Measurements from ENCODE around the gene NDUFS8.

The NDUFS8 gene

DNA sequence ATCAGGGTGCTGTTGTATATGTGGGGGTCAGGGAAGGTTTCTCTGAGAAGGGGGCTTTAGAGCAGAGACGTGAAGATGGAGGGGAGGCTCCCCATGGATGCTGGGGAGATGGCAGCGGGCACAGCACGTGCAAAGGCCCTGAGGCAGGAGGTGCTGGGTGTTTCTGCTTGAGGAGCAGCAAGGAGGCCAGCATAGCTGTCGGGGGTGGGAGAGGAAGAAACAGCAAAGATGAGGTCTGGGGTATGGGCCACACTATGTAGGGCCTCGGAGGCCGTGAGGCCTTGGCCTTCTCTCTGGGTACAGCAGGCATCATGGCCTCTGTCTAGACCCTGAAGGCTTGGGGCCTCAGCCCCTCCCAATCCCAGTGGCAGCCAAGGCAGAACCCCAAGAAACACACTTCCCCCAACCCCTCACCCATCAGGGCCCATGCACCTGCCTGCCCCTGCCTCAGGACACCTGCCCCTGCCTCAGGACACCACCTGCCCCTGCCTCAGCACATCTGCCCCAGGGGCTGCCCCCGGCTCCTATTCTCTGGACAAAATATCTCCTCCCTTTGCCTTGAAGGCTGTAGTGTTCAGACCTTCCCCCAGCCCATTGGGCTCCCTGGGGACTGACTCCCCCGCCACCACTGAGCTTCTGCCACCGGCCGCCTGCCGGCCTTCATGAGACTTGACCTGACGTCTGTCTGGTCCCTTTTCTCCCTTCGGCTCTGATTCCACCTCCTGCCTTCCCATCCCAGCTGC is 14.1 kb upstream of the NDUFS8 start:
- DNase-seq (ENCODE audit: low read depth), result no peak

DNA sequence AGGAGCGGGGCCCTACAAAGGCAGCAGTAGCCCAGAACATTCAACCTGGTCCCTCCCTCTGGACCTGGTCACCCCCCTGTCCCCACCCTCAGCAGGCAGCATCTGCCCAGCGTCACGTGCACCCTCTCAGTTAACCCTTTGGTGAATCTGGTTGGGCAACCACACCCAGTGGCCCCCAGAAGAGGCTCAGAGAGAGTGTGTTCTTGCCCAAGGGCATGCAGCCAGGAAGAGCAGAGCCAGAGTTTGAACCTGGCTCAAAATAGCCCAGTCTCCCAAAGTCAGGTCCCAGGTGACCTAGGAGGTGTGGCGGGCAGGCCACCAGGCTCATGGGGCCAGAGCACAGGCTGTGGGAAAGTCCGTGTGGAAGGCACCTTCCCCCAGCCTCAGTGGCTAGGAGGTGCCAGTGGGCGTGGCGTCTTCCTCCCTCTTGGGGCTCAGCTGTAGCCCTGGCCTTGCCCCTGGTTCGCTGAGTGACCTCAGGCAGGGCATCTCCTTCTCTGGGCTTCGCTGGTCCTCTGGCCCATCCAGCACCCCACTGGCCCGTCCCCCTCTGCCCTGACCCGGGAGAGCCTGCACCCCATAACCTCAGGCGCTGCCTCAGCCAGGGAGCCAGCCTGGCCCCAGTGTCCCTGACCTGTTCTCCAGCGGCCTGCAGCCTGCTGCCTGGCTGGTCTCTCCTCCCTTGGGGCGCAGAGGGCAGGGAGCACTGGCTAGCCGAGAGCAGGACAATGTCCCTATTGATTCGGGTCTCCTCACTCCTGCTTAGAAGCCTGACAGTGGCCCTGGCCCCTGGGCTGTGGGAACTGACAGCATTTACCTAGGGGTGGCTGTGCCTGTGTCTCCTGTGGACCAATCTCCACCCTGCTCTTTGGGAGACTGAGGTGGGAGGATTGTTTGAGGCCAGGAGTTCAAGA is 13.3 kb upstream of the NDUFS8 start:
- no peak for DNase-seq (ENCODE audit: low read depth)

DNA sequence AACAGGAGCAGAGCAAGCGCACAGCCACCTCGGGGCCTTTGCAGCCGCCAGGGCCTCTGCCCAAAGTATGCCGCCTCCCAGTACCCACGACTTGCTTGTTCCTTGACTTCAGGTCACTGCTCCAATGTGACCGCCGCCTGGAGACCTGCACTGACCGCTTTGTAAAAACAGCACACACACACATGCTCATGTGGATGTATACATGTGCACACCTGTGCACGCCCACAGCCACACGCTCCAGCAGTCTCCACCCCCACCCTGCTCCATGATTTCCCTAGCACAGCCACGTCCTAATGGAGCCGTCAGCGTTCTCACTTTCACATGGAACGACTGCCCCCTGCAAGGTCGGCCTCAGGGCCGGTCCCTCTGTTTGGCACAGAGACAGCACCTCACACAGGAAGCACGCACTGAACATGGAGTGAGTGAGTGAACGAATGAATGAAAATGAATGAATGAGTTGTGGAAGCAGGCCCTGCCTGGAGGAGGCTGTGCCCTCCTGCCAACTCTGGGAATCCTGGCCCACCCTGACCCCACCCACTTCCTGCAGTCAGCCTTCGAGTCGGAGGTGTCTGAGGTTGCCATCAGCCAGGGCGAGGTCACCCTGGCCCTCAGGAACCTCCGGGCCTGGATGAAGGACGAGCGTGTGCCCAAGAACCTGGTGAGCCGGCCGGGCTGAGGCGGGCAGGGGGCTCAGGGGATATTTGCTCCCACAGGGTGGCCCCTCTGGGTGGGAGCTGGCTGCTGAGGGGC is 12.3 kb upstream of the NDUFS8 start:
- no peak for DNase-seq (ENCODE audit: low read depth)

DNA sequence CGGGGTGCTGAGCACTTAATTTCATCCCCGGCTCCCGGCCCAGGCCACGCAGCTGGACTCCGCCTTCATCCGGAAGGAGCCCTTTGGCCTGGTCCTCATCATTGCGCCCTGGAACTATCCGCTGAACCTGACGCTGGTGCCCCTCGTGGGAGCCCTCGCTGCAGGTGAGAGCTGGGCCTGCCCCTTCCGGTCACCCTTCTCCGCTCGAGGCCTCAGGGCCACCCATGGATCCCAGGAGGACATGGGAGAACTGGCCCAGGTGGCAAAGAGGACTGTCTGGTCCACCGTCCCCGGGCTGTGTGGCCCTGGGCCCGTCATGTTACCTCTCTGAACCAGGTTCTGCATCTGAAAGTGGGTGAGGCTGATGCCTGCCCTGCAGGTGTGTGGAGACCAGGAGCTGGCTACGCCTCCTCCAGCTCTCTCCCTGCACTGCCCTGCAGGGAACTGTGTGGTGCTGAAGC is 11.7 kb upstream of the NDUFS8 start:
- no peak for DNase-seq (ENCODE audit: low read depth)

DNA sequence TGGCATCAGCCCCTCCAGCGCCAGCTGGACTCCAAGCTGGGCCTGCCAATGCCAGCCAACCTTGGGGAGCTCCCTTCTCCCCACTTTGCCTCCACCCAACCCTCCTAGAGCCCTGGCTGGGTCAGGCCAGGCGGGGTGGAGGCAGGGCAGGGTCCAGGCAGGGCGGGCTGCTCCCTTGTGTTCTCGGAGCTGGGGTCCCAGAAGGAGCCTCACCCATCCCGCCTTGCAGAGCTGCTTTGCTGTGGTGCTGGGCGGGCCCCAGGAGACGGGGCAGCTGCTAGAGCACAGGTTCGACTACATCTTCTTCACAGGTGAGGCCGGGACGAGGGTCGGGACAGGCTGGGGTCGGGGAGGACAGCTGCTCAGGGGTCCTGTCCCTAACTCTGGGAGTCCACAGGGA is 11.0 kb upstream of the NDUFS8 start:
- DNase-seq (ENCODE audit: low read depth), result no peak

DNA sequence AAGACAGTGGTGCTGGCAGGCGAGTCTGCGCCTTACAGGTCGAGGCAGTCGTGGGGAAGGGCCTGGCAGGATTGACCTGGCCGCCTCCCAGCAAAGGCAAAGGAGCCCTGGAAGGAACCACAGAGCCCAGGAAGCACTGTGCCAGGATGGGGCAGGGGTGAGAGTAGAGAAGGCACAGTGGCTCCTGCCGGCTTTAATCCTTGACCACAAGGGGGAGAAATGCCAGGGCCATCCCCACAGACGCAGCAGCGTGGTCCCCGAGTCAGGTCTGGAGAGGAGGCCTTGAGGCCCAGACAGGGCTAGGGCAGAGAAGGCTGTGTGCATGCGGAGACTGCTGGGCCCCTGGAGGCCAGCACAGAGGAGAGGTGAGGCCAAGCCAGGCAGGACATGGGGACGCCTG is 9.9 kb upstream of the NDUFS8 start:
- DNase-seq (ENCODE audit: low read depth), result no peak

DNA sequence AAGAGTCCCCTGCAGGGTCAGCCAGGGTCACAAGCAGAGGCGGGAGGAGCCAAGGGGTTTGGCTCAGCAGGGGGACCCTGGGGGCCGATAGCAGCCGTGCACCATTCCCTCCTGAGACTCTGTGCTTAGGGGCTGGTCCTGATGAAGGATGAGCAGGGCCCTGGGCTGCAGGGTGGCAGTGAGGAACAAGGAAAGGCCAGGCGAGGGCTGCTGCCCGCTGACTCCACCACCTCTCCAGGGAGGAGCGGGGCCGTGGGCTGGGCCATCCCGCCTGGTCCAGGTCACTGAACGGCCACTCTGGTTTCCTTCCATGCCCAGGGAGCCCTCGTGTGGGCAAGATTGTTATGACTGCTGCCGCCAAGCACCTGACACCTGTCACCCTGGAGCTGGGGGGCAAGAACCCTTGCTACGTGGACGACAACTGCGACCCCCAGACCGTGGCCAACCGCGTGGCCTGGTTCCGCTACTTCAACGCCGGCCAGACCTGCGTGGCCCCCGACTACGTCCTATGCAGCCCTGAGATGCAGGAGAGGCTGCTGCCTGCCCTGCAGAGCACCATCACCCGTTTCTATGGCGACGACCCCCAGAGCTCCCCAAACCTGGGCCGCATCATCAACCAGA is 9.2 kb upstream of the NDUFS8 start:
- DNase-seq (ENCODE audit: low read depth), result no peak

DNA sequence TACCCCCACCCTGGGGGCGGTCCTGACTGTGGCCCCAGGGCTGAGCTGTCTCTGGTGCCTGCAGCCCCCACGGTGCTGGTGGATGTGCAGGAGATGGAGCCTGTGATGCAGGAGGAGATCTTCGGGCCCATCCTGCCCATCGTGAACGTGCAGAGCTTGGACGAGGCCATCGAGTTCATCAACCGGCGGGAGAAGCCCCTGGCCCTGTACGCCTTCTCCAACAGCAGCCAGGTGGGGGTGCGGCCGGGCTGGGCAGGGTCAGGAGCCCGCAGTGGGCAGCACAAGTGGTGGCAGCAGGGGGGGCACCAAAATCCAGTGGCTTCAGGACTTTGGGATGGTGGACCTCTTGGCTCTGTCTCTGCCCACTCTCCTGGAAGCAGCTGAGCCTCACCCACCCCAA is 8.0 kb upstream of the NDUFS8 start:
- DNase-seq (ENCODE audit: low read depth), result no peak

DNA sequence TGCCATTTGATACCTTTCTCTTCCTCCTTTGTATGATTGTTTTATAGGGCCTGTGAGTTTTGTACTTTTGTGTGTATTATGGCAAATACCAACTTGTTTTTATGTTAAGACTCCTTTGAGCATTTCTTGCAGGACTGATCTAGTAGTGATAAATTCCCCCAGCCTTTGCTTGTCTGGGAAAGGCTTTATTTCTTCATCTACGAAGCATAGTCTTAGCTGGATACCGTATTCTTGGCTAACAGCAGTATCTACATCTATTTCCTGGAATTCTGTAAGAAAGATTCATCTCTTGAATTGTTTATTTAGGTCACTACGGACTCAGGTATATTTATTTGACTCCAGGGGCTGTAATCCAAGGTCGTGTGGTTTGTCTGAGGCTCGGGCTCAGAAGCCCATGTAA is 6.0 kb upstream of the NDUFS8 start:
- no peak for DNase-seq (ENCODE audit: low read depth)

DNA sequence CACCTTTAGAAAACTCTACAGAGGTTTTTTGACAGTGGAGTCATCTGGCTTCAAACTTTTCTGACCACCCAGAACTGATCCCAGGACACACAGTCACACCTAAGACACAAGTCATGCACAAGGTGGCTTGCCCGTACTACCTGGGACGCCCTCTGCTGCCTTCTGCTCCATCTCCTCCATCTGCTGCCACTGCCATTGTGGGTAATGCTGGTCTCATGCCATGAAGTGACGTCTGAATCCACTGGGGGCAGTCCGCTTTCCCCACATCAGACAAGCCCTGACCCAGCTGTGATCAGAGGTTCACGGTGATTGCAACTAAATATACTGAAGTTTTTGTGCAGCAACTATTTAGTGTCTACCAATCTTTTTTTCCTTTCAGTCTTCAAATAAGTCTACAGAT is 5.4 kb upstream of the NDUFS8 start:
- DNase-seq (ENCODE audit: low read depth), result no peak

DNA sequence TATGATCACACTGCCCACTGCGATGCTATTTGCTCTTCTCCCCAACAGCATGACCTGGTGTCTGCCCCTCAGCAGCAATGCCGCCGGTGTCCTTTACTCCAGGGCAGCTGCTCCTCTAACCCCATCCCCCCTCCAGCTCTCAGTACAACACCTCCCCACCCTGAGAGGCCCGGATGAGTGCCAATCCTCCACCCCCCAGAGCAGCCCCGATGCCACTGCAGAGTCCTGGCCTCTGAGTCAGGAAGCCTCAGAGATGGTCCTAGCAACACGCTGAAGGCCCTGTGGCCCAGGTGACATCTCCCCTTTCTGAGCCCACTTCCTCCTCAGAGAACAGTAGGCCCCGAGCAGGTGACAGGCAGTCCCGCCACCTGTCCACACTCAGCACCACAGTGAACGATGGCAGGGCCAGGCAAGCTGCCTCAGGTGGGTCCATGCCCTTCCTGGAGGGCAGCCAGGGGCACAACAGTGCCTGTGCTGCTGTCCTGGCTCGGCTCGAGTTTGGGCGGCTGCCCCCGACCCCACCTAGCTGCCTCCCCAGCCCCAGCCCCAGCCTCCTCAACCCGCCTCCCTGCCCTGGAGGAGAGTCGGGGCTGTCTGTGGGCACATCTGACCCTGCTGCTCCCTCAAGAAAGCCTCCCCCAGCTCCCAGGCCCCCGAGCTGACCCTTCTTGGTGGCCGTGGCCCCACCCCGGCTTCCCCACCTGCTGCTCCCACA is 3.9 kb upstream of the NDUFS8 start:
- DNase-seq (ENCODE audit: low read depth), result no peak

DNA sequence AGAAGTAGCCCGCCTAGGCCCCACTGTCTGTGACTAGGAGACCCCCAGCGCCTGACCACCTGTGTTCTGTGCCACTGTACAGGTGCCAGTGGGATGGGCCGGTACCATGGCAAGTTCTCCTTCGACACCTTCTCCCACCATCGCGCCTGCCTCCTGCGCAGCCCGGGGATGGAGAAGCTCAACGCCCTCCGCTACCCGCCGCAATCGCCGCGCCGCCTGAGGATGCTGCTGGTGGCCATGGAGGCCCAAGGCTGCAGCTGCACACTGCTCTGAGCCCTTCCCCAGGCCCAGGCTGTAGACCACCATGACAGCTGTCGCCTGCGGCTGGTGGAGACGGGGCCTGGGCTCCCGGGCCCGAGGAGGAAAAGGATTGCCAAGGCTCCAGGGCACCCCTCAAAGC is 2.8 kb upstream of the NDUFS8 start:
- DNase-seq (ENCODE audit: low read depth), result no peak

DNA sequence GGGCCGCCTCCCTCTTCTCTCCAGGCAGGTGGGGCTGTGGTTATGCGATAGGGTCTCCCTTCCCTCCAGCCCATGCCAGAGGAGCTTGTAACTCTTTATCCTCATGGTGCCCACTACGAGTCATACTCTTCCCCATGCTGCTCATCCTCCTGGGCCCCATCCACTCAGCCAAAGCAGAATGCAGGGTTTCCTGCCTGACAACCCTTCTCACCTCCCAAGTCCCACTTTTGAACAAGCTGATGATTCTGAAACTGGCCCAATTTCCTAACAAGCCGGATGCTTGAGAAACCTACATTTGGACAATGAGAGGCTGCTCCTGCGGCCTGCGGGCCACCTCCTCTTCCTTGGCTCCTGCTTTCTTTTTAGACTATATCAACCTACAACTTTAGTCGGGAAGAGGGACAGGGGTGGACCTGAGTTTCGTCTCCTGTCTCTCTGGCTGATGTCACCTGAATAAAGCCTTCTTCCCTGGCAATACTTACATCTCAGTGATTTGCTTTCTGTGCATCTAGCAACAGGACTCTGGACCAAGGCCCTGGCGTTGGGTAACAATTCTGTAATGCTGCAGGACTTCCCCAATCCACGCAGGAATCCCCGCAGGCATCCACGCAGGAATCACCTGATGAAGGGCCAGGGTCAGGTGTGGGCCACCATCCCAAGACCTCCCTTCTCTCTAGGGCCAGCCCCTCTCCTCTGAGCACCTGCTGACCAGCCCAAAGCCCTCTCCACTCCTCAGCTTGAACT is 1.5 kb upstream of the NDUFS8 start:
- no peak for DNase-seq (ENCODE audit: low read depth)

DNA sequence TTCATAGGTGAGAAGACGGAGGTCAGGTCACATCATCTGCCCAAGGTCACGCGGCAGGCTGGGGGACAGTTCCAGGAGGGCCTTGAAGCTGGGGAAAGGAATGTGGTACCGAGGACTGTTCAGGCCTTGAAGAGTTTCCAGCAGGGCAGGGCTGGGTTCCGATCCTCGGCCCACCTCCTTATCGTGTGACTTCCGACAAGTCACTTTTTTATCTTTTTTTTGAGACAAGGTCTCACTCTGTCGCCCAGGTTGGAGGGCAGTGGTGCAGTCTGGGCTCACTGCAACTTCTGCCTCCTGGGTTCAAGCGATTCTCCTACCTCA is 623 bp downstream of the NDUFS8 start:
- DNase-seq (ENCODE audit: low read depth), result no peak

DNA sequence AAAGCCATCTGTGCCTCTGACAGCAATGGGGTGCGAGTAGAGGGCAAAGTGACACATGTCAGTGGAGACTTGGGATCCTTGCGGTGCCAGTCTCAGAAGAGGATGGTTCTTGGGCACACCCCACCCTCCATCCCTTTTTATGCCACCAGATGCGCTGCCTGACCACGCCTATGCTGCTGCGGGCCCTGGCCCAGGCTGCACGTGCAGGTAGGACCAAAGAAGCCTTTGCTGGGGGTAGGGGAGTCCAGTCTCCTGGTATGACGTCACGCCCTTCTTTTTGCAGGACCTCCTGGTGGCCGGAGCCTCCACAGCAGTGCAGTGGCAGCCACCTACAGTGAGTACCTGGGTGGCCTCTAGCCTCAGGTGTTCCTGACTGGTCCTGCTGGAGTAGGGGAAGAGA is 1.5 kb downstream of the NDUFS8 start:
- no peak for DNase-seq (ENCODE audit: low read depth)

DNA sequence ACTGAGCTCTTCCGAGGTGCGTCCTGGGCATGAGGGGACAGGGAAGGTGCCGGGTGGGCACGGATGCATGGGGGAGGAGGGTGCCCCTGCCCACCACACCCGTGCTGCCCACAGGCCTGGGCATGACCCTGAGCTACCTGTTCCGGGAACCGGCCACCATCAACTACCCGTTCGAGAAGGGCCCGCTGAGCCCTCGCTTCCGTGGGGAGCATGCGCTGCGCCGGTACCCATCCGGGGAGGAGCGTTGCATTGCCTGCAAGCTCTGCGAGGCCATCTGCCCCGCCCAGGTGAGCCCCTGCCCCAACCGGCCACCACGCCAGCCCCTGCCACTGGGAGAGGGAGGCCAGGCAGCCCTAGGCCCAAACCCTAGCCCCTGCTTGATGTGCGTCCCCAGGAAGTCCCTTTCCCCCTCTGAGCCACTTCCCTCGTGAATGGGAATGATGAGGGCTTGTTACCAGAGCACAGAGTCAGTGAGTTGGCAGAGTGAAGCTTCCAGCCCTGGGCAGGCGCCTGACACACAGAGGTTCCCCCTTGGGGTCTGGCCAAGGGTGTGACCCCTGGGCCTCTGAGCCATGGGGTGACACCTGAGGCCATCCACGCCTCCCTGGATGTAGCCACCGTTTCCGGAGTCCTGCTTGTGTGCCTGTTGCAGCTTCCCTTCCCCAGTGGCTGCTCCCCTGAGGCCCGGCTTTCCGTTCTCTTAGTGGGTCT is 2.7 kb downstream of the NDUFS8 start:
- no peak for DNase-seq (ENCODE audit: low read depth)

DNA sequence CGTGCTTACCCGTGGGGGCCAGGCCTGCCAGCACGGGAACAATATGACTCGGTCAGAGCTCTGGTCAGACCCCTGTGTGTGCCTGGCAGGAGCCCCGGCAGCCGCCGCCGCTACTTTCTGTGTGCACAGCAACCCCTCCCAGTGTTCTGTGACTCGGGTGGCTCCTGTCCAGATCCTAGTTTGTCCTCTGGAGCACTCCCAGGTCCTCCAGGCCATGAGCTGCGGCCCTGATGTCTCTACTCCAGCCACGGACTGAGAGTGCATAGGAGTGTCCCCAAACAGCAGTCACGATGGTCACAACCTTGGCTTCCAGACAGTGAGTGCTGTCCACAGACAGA is 3.2 kb downstream of the NDUFS8 start:
- no peak for DNase-seq (ENCODE audit: low read depth)

DNA sequence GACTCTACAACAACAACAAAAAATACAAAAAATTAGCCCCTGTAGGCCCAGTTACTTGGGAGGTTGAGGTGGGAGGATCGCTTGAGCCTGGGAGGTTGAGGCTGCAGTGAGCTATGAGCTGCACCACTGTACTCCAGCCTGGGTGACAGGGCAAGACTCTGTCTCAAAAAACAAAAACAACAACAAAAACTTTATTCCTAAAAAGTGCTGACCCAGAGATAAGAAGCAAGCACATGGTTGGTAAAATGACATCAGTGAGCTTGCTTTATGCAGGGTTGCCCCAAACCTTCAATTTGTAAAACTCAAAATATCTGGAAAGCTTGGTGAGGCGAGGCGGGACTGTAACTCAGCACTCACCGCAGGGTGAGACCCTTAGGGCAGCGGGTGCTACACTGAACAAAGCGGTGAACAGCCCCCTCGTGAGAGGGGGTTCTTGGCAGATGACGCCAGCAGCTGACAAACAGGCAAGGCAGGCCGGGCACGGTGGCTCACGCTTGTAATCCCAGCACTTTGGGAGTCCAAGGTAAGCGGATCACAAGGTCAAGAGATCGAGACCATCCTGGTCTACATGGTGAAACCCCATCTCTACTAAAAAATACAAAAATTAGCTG is 4.9 kb downstream of the NDUFS8 start:
- DNase-seq (ENCODE audit: low read depth), result no peak

DNA sequence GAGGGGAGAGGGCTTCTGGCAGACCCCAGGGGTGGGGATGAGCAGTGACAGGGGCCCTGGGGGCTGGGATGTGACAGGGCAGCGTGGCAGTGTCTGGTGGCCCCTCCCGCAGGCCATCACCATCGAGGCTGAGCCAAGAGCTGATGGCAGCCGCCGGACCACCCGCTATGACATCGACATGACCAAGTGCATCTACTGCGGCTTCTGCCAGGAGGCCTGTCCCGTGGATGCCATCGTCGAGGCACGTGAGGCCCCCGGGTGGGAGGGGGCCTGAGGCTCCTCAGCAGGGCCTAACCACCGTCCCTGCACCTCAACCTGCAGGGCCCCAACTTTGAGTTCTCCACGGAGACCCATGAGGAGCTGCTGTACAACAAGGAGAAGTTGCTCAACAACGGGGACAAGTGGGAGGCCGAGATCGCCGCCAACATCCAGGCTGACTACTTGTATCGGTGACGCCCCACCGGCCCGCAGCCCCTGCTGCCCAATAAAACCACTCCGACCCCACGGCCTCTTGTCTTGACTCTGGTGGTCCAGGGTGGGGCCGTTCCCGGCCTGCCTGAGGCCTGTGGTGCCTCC is 5.7 kb downstream of the NDUFS8 start:
- no peak for DNase-seq (ENCODE audit: low read depth)
